Measurements from ENCODE around the gene RECK. TPM values are rescaled to one million over a fixed set of nuclear protein-coding genes. Genes with fewer than 3 reads are reported as not detected.
"Not testable (repeated sequence)": the region's sequence is repeated elsewhere in the genome, so short reads cannot be mapped to it uniquely, and the experiment has no call there.

Gene RECK
- total and polyA plus RNA-seq, 7 donors = 1.4 to 8.0 (median 2.0) TPM

- peak in 1 of 4 donors; percentile 10 for ATAC-seq
- Histone ChIP-seq H3K4me3 (no peak overlapping the region), H3K27ac (no peak overlapping the region), H3K27me3 (ENCODE audit: insufficient read depth in 3 of 3, low read length in 2 of 3) (no peaks in the 10 kb centered on the region), H3K36me3 (ENCODE audit: insufficient read depth in 1 of 2, low read depth in 1 of 2) (peaks cover 0 to 7% of the 10 kb centered on the region in 2 donors), H3K4me1 (peaks cover under 1% of the 10 kb centered on the region), H3K9me3 (no peaks in the 10 kb centered on the region)
- no peak for DNase-seq
- 83 to 93% (median 88%) methylated on average over 3 of the region's 3 CpGs for WGBS, 3 donors
- no peak for TF ChIP-seq CTCF (IDR thresholded peaks at IDR 0.05)
- intact Hi-C loops (cut with DNase I) = loop anchor here in 1 of 2 donors (10.0 kb wide), 1 partner anchor 56 kb away; no protein-coding TSS in a partner anchor
Measured at GRCh38 chr9:36080519-36080918, 43.8 kb downstream of the RECK start.

- intact Hi-C loops (cut with DNase I) = loop anchor here in 1 of 2 donors (10.0 kb wide), 1 partner anchor 58 kb away; no protein-coding TSS in a partner anchor
Measured at GRCh38 chr9:36082931-36083330, 46.2 kb downstream of the RECK start.

GRCh38 chr9:36086442-36086841 lies 49.7 kb downstream of the RECK start:
- Histone ChIP-seq H3K27ac (no peak overlapping the region), H3K9me3 (no peaks in the 10 kb centered on the region), H3K36me3 (ENCODE audit: insufficient read depth in 1 of 2, low read depth in 1 of 2) (peaks cover 0 to 7% of the 10 kb centered on the region in 2 donors), H3K27me3 (ENCODE audit: insufficient read depth in 3 of 3, low read length in 2 of 3) (no peaks in the 10 kb centered on the region), H3K4me1 (peaks cover 6% of the 10 kb centered on the region), H3K4me3 (no peak overlapping the region)
- 91 to 97% (median 92%) methylated on average over 7 of the region's 7 CpGs for WGBS, 3 donors
- ATAC-seq (no peak), DNase-seq (no peak)
- no peak for TF ChIP-seq CTCF (IDR thresholded peaks at IDR 0.05)
- intact Hi-C loops (cut with DNase I) = loop anchor here in 1 of 2 donors (10.0 kb wide), 1 partner anchor 62 kb away; no protein-coding TSS in a partner anchor

More at GRCh38 chr9:36082931-36083330, 46.2 kb downstream of the RECK start:
- WGBS, 3 donors = 83 to 86% (median 83%) methylated on average over 5 of the region's 5 CpGs
- no peaks in the 10 kb centered on the region for H3K4me1 ChIP-seq
- ATAC-seq (no peak), DNase-seq (no peak)
- no peak overlapping the region for H3K27ac ChIP-seq
- H3K9me3 ChIP-seq = no peaks in the 10 kb centered on the region
- no peak overlapping the region for H3K4me3 ChIP-seq
- H3K27me3 ChIP-seq (ENCODE audit: insufficient read depth in 3 of 3, low read length in 2 of 3) = no peaks in the 10 kb centered on the region
- peaks cover 0 to 7% of the 10 kb centered on the region in 2 donors for H3K36me3 ChIP-seq (ENCODE audit: insufficient read depth in 1 of 2, low read depth in 1 of 2)
- no peak for TF ChIP-seq CTCF (IDR thresholded peaks at IDR 0.05)

- not testable (repeated sequence) for H3K4me1 ChIP-seq; ATAC-seq; H3K27ac ChIP-seq; H3K36me3 ChIP-seq (ENCODE audit: insufficient read depth in 1 of 2, low read depth in 1 of 2); H3K4me3 ChIP-seq; H3K27me3 ChIP-seq (ENCODE audit: insufficient read depth in 3 of 3, low read length in 2 of 3); DNase-seq; H3K9me3 ChIP-seq
- intact Hi-C loops (cut with DNase I) = loop anchor here in 1 of 2 donors (10.0 kb wide), 1 partner anchor 62 kb away; no protein-coding TSS in a partner anchor
Measured at GRCh38 chr9:36087054-36087453, 50.3 kb downstream of the RECK start.

GRCh38 chr9:36088020-36088419 lies 51.3 kb downstream of the RECK start:
- ATAC-seq (no peak), DNase-seq (no peak)
- Histone ChIP-seq H3K36me3 (ENCODE audit: insufficient read depth in 1 of 2, low read depth in 1 of 2) (peaks cover 0 to 7% of the 10 kb centered on the region in 2 donors), H3K27ac (no peak overlapping the region), H3K4me3 (no peak overlapping the region), H3K4me1 (peaks cover 6% of the 10 kb centered on the region), H3K27me3 (ENCODE audit: insufficient read depth in 3 of 3, low read length in 2 of 3) (no peaks in the 10 kb centered on the region), H3K9me3 (no peaks in the 10 kb centered on the region)
- no peak for TF ChIP-seq CTCF (IDR thresholded peaks at IDR 0.05)
- 87 to 95% (median 94%) methylated on average over 3 of the region's 3 CpGs for WGBS, 3 donors
- intact Hi-C loops (cut with DNase I) = loop anchor here in 1 of 2 donors (10.0 kb wide), 1 partner anchor 63 kb away; no protein-coding TSS in a partner anchor

Data from psoas muscle (tissue), 8 donors.